ENCODE results near the gene ENOSF1.

ENOSF1 gene

GRCh38 chr18:631560-631959 lies 80.9 kb downstream of the ENOSF1 start:
- no peaks in the 10 kb centered on the region for H3F3A ChIP-seq (ENCODE audit: insufficient read depth)
- no peaks in the 10 kb centered on the region for H3K36me3 ChIP-seq (ENCODE audit: low read length)
- H3K27me3 ChIP-seq (ENCODE audit: low read length): no peaks in the 10 kb centered on the region
- no peak overlapping the region for H3K9ac ChIP-seq (ENCODE audit: low read length)
- H3K4me2 ChIP-seq (ENCODE audit: low read depth, low read length, poor library complexity, severe bottlenecking): no peak overlapping the region
- no peaks in the 10 kb centered on the region for H4K20me1 ChIP-seq (ENCODE audit: low read depth, low read length)
- TF ChIP-seq EZH2phosphoT487 (conservative IDR thresholded peaks at IDR 0.05; ENCODE audit: low read length): no peak
- no peak for TF ChIP-seq CTCF (IDR thresholded peaks at IDR 0.05; ENCODE audit: insufficient read depth, low read length, poor library complexity, severe bottlenecking)
- no peak overlapping the region for H3K4me3 ChIP-seq (ENCODE audit: insufficient read depth, low read length, poor library complexity, severe bottlenecking)
- no peaks in the 10 kb centered on the region for H3K79me2 ChIP-seq (ENCODE audit: insufficient read depth, low read length)
- no peaks in the 10 kb centered on the region for H3K9me3 ChIP-seq (ENCODE audit: insufficient read depth, low read length)
- H2AFZ ChIP-seq (ENCODE audit: low read depth, low read length, severe bottlenecking): no peak overlapping the region
- no peaks in the 10 kb centered on the region for H3K9me2 ChIP-seq (replicated peaks; ENCODE audit: insufficient read depth, low read length)
- no peak overlapping the region for H3K27ac ChIP-seq (ENCODE audit: low read depth, low read length)

GRCh38 chr18:629269-630150 lies 82.9 kb downstream of the ENOSF1 start:
- no peaks in the 10 kb centered on the region for H3F3A ChIP-seq (ENCODE audit: insufficient read depth)
- H3K4me2 ChIP-seq (ENCODE audit: low read depth, low read length, poor library complexity, severe bottlenecking): no peak overlapping the region
- H3K9me2 ChIP-seq (replicated peaks; ENCODE audit: insufficient read depth, low read length): no peaks in the 10 kb centered on the region
- no peak overlapping the region for H3K4me3 ChIP-seq (ENCODE audit: insufficient read depth, low read length, poor library complexity, severe bottlenecking)
- no peaks in the 10 kb centered on the region for H3K27me3 ChIP-seq (ENCODE audit: low read length)
- H2AFZ ChIP-seq (ENCODE audit: low read depth, low read length, severe bottlenecking): no peak overlapping the region
- no peak for TF ChIP-seq EZH2phosphoT487 (conservative IDR thresholded peaks at IDR 0.05; ENCODE audit: low read length)
- no peak for TF ChIP-seq CTCF (IDR thresholded peaks at IDR 0.05; ENCODE audit: insufficient read depth, low read length, poor library complexity, severe bottlenecking)
- H3K27ac ChIP-seq (ENCODE audit: low read depth, low read length): no peak overlapping the region
- no peaks in the 10 kb centered on the region for H4K20me1 ChIP-seq (ENCODE audit: low read depth, low read length)
- no peak overlapping the region for H3K9ac ChIP-seq (ENCODE audit: low read length)
- H3K36me3 ChIP-seq (ENCODE audit: low read length): no peaks in the 10 kb centered on the region
- H3K79me2 ChIP-seq (ENCODE audit: insufficient read depth, low read length): no peaks in the 10 kb centered on the region
- no peaks in the 10 kb centered on the region for H3K9me3 ChIP-seq (ENCODE audit: insufficient read depth, low read length)

- no peak overlapping the region for H2AFZ ChIP-seq (ENCODE audit: low read depth, low read length, severe bottlenecking)
These were observed 85.2 kb downstream of the ENOSF1 start for GRCh38 chr18:627231-627630.

More at GRCh38 chr18:627231-627630, 85.2 kb downstream of the ENOSF1 start:
- H3K9me2 ChIP-seq (replicated peaks; ENCODE audit: insufficient read depth, low read length): no peaks in the 10 kb centered on the region
- no peaks in the 10 kb centered on the region for H4K20me1 ChIP-seq (ENCODE audit: low read depth, low read length)
- H3K4me3 ChIP-seq (ENCODE audit: insufficient read depth, low read length, poor library complexity, severe bottlenecking): no peak overlapping the region
- no peak overlapping the region for H3K4me2 ChIP-seq (ENCODE audit: low read depth, low read length, poor library complexity, severe bottlenecking)
- H3K27me3 ChIP-seq (ENCODE audit: low read length): no peaks in the 10 kb centered on the region
- H3K27ac ChIP-seq (ENCODE audit: low read depth, low read length): no peak overlapping the region
- H3K36me3 ChIP-seq (ENCODE audit: low read length): no peaks in the 10 kb centered on the region
- TF ChIP-seq CTCF (IDR thresholded peaks at IDR 0.05; ENCODE audit: insufficient read depth, low read length, poor library complexity, severe bottlenecking) (no peak), EZH2phosphoT487 (conservative IDR thresholded peaks at IDR 0.05; ENCODE audit: low read length) (no peak)
- no peak overlapping the region for H3K9ac ChIP-seq (ENCODE audit: low read length)
- H3K79me2 ChIP-seq (ENCODE audit: insufficient read depth, low read length): no peaks in the 10 kb centered on the region
- H3K9me3 ChIP-seq (ENCODE audit: insufficient read depth, low read length): no peaks in the 10 kb centered on the region
- H3F3A ChIP-seq (ENCODE audit: insufficient read depth): no peaks in the 10 kb centered on the region

All from SU-DHL-6 (cell line).